K562 treated with DMSO at 1 percent for 48 hours (cell line): ENCODE results near the gene IFT20. TPM values are rescaled to one million over a fixed set of nuclear protein-coding genes. Genes with fewer than 3 reads are reported as not detected.

Experiments
- total RNA-seq: library from RNA; unstranded; fragments of 300-600 nt; gene quantifications from 2 replicates; pipeline ENCODE4 v1.2.3, GENCODE V29; 2022; ENCODE audit warnings: low replicate concordance; ENCODE audit errors: extremely low read depth

The IFT20 gene
- not detected in 2 replicates for total RNA-seq

DNA sequence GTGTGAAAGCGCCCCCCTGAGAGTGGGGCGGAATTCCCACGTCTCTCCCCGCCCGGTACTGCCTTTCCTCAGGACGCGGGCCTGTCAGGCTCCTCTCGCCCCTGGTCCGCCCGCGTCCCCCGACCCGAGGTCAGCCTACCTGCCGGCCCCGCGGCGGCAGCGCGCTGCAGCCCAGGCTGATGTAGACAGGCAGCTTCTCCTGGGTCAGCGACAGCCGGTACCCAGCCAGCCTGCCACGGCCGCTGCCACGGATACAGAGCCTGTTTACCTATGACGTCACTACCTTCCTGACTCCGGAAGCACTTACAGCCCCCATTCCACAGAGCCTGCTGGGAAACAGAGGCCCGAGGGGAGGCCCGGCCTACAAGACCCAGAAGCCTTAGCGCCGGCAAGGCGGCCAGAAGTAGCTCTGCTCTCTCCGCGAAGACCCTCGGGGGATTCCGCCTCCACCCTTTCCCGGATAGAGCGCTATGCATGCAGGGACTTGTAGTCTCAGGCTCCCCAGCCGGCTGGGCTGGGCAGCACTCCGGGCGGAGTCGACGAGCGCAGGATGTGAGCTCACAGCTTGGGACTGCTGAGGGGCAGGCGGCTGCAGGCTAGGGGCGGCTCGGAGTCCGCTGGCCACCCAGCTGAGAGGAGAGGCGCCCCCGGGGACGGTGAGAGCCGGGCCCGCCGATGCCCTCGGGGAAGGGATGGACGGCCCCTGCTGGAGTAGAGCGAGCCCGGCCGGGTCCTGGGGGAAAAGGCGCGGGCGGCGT lies at the start of gene IFT20, which contains the start of gene TNFAIP1:
Gene IFT20, minus strand, starts transcription at position 272 of the 758 bp plus-strand sequence. CDS start 3,487 bp downstream, outside the sequence.
Gene TNFAIP1, plus strand, starts transcription at position 561 of the 758 bp plus-strand sequence. CDS start 3,761 bp downstream, outside the sequence.

DNA sequence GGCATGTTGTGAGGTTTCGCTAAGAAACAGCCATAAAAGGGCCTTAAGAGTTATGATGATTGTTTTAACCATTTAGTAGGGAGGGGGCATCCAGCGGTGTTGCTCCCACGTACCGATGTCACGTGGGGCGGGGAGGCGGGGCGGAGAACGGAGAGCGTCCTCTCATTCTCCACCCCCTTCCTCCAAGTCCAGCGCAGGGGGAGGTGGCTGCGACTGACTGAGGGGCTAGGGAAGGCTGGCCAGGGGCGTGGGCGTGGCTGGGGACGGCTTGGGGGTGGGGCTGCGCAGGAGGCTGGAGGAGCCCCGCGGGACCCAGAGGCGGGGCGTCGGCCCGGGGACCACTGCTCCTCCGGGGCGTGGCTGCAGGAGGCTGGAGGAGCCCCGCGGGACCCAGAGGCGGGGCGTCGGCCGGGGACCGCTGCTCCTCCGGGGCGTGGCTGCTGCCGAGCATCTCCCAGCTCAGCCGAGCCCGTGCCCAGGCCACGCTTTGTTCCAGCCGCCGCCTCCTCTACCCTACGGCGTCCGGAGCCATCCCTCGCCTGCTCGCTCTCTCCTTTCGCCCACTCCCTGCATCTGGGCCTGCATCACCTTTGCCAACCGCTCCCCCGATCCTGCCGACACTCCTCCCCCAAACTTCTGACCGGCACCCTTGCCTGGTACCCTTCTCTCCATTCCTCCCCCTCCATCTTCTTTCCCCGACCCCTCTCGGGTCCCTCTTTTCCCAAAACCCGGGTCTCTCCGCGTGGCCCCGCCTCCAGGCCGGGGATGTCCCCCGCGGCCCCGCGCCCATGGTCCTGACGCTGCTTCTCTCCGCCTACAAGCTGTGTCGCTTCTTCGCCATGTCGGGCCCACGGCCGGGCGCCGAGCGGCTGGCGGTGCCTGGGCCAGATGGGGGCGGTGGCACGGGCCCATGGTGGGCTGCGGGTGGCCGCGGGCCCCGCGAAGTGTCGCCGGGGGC lies 36.3 kb upstream of the IFT20 start, which contains the start of gene SARM1:
Gene SARM1, plus strand, starts transcription at position 450 of the 958 bp plus-strand sequence. Its CDS starts 339 bp downstream, at position 789.

GRCh38 chr17:28370035-28370743 lies 34.9 kb upstream of the IFT20 start, which contains the start of gene VTN:
Gene VTN (minus strand): TSS chr17:28370307. CDS start chr17:28370203, 104 bp downstream.

DNA sequence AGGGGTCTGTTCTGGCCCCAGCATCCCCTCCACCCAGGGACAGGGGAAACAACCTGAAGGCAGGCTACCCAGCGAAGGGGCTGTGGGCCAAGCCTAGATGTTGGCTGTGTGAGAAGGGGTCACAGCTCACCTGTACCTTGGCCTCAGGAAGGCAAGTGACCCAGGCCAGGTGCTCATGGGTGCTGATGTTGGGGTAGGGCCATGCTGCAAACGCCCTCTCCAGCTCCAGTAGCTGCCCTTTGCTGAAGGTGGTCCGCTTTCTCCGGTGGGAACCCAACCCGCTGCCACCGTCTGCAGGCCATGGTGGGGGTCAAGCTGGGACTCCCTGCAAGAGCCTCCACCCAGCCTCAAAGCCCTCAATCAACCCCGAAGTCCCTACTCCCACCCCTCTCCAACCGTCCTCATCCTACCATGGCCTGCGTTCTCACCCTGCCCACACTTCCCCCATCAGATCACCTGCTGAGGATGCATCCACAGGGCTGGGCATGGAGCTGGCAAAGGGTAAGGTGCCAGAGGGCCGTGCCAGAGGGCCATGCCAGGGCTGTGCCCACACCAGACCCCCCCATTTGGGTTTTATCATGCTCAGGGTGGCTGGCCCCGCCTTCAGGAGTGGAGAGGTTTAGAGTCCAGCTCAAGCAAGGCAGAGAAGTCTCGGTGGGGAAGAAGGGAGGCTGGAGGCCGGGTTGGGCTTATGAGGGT lies 29.5 kb upstream of the IFT20 start, which contains the start of gene SEBOX:
Gene SEBOX, minus strand, starts transcription at position 535 of the 699 bp plus-strand sequence. Its CDS starts 48 bp downstream, at position 487.

GRCh38 chr17:28357061-28357900 lies 22.0 kb upstream of the IFT20 start, which contains the start of gene POLDIP2:
Gene POLDIP2 (minus strand): TSS chr17:28357527. CDS start chr17:28357448, 79 bp downstream.

DNA sequence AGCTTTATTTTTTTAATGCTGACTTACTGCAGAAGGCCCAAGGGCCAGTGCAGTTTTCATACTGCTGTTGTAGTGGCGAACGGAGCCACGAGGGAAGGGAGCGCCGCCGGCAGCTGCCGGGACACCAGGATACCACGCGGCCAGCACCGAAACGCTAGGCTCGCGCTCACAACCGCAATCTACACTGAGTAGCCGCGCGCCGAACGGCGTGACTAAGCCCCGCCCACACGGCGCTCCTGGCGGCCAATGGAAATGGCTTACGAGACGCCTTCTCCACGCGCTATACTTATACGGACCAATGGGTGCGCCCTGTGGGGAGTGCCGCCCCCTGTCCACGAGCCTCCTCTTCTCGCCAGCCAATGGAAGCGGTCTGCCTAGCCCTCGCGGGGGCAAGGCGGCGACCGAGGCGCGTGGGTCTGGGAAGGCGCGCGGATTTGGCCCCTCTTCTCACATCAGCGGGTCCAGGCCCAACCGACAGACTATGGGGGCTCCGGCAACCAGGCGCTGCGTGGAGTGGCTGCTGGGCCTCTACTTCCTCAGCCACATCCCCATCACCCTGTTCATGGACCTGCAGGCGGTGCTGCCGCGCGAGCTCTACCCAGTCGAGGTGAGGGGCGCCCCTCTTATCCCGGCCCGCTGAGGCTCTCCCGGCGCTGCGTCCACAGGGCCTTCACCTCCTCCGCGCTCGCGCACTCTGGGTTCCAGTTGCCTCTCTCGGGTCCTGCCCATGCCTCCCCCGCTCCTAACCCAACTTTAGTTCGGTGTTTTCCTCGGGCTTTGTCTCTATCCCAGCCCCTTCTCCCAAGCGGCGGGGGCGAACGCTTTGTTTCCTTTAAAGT lies 16.3 kb downstream of the IFT20 start, which contains the start of gene TMEM97:
Gene TMEM97, plus strand, starts transcription at position 442 of the 839 bp plus-strand sequence. Its CDS starts 40 bp downstream, at position 482.

Other genes with a start within 250 kb of the IFT20 start
- gene TMEM97, start 16.3 kb downstream of the IFT20 start, total RNA-seq: not detected in 2 replicates
- gene TNFAIP1, start 289 bp upstream of the IFT20 start, total RNA-seq: not detected in 2 replicates
- gene POLDIP2, start 22.1 kb upstream of the IFT20 start, total RNA-seq: not detected in 2 replicates
- not detected in 2 replicates for gene SEBOX, start 29.7 kb upstream of the IFT20 start, total RNA-seq
- gene VTN, start 34.8 kb upstream of the IFT20 start, total RNA-seq: not detected in 2 replicates
- gene SARM1, start 36.2 kb upstream of the IFT20 start, total RNA-seq: not detected in 2 replicates
- gene SLC46A1, start 70.7 kb upstream of the IFT20 start, total RNA-seq: not detected in 2 replicates
- not detected in 2 replicates for gene SLC13A2, start 138.2 kb upstream of the IFT20 start, total RNA-seq
- not detected in 2 replicates for gene FOXN1, start 170.9 kb upstream of the IFT20 start, total RNA-seq
- not detected in 2 replicates for gene UNC119, start 217.2 kb upstream of the IFT20 start, total RNA-seq
- not detected in 2 replicates for gene PIGS, start 236.1 kb upstream of the IFT20 start, total RNA-seq
- not detected in 2 replicates for gene ALDOC, start 241.4 kb upstream of the IFT20 start, total RNA-seq